Fibroblast of peridontal ligament (primary cell): Measurements from ENCODE around the gene GJC1.
"Not testable (repeated sequence)": the region's sequence is repeated elsewhere in the genome, so short reads cannot be mapped to it uniquely, and the experiment has no call there.

Experiments
- DNase-seq: peaks from one replicate; pipeline ENCODE4 v3.0.0-alpha.2; 2010; ENCODE audit errors: extremely low read depth

Gene GJC1

DNA sequence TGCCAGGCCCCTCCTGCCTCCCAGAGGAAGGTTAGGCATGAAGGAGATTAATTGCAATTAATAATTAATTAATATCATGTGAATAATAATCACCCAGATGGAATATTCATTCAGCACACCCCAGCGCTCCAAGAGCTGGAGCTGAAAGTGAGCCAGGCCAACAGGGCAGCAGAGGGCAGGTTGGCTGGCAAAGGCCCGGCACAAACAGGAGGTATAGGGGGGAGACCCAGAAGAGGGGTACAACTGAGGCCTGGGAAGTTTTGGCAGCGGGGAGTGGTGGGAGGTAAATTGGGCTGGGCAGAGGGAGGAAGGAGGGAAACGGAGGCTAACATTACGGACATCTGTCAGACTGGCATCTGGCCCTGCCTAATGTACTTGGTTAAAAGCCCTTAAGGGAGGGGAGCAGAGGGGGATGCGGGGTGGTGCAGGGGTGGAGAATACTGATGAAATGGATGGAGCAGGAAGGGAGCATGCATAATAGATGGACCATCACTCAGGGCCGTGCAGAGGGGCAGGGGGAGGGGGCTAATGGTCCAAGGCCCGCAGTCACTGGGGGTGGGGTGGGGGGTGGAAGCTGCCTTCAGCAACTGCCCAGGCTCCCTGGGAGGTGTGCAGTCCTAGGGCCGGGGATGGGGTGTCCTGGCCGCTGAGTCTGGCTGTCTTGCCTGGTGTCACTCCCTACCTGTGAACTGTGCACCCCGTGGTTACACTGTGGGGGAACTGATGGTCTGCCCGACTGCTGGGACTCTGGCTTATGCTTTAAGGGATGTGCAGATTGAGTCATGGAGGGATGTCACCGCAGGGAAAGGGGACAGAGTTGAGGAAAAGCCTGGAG, 69.4 kb downstream of the GJC1 start:
- no peak for DNase-seq

- no peak for DNase-seq
Measured at GRCh38 chr17:44759916-44760243, 70.2 kb downstream of the GJC1 start.

GRCh38 chr17:44759086-44759915, 70.8 kb downstream of the GJC1 start:
- no peak for DNase-seq

DNA sequence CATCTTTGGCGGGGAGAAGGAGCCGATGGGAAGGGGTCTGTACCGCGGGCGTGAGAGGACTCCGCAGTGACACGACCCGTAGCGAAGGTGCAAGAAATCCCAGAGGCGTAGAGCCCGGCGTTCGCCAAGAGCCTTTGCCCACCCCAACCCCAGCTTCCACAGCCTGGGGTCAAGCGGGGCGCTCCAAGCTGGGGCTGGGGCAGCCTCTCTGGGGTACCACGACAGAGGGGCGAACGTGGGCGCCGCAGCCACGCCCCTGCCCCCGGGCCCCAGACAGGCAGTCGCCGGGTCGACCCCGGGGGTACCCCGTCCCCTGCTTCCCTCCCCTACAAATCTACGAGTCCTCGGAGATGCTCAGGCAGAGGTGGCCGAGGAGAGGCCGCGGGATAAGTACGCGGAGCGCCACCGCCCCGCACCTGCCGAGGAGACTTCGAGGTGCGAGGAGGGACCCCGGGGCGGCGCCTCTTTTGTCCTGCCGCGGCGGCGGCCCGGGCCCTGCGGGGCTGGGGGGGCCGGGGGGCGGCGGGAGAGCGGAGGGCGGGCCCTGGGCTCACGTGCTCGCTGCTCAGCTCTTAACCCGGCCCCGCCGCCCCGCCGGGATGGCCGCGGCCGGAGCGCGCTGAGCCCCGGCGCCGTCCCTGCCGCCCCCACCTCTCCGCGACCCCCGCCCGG, 71.5 kb downstream of the GJC1 start, which contains the start of gene ADAM11:
ADAM11 (plus strand) TSS at position 575 of the 672 bp plus-strand sequence. CDS start 212 bp downstream, outside the sequence.
- DNase-seq, result no peak

DNA sequence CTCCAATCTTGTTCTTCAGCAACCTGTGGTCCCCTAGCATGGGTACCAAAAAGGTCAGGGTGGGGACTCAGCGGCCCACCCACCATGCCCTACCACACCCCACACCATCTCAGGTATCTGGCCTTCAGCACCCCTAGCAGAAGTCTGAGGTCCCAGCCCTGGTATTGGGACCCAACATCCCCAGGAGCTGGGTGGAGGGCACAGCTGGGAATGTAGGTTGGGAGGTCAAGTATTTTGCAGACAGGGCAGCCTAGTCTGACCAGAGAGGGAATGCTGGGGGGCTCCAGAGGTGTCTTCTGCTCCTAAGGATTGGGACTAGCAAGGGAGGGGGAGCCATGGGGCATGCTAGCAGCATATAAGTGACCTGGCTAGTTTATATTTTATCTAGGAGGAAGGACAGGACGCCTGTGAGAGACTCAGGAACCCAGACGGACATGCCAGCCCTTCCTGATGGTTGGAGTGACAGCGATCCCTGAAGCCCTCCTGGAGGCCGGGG, 72.1 kb downstream of the GJC1 start:
- no peak for DNase-seq

- DNase-seq, result no peak
Measured at GRCh38 chr17:44757045-44757917, 72.8 kb downstream of the GJC1 start.

DNA sequence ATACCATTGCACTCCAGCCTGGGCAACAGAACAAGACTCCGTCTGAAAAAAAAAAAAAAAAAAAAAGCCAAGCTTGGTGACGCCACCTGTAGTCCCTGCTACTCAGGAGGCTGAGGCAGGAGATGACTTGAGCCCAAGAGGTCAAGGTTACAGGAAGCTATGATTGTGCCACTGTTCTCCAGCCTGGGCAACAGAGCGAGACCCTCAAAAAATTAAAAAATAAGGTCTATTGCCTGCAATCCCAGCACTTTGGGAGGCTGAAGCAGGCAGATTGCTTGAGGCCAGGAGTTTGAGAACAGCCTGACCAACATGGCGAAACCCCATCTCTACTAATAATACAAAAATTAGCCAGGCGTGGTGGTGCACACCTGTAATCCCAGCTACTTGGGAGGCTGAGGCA, 74.9 kb downstream of the GJC1 start:
- DNase-seq, result not testable (repeated sequence)

GRCh38 chr17:44754276-44754675, 75.8 kb downstream of the GJC1 start:
- DNase-seq, result no peak

- no peak for DNase-seq
Measured at GRCh38 chr17:44752953-44753861, 76.9 kb downstream of the GJC1 start.

DNA sequence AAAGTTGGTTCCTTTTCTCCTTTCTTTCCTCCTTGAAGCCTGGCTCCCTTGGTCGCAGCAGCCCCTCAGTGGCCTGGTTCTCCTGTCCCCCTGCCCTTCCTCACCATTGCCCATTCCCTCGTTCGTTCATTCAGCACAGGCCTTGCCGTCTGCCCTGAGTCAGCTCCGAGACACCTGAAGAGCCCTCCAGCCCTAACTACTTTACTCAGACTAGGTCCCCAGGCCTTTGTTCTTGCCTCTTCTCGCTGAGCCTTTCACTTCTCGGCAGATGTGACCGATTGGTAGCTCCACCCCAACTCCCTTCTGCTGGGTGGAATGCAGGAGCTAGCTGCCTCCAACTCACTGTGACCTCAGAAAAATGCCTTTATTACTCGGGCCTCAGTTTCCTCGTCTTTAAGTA, 78.3 kb downstream of the GJC1 start:
- no peak for DNase-seq

- no peak for DNase-seq
Measured at GRCh38 chr17:44751331-44751730, 78.8 kb downstream of the GJC1 start.

DNA sequence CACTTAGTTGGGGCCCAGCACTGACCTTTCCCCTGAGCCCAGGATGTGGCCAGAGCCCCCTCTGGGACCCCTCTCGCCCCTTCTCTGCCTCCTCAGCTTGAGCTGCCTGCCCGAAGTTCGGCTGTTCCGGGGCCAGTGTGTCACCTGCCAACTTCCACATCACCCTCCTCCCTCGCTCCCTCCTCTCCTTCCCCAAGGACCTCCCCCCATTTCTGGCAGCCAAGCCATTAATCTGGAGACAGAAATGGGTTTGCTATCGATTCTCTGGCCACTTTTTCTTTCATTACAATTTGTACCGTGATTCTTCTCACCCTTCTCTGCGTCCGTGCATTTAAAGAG, 80.1 kb downstream of the GJC1 start:
- no peak for DNase-seq

GRCh38 chr17:44749076-44749979, 80.8 kb downstream of the GJC1 start:
- DNase-seq, result no peak
